H1 (cell line): ENCODE data around the gene ZBTB14. TPM values are rescaled to one million over a fixed set of nuclear protein-coding genes. Genes with fewer than 3 reads are reported as not detected.

Experiments
- CTCF ChIA-PET: fragments of 300-600 bp; sonication (Branson Sonifier 250); formaldehyde crosslinking; loops from one replicate; lab custom pipeline; 2021; ENCODE audit not compliant: partially characterized antibody; lab: Charles Lee
- POLR2A ChIA-PET: fragments of 300-600 bp; sonication (Branson Sonifier 250); formaldehyde crosslinking; loops from one replicate; lab custom pipeline; 2021; ENCODE audit warnings: inconsistent platforms; ENCODE audit not compliant: partially characterized antibody; lab: Charles Lee
- DNase-seq, 2 experiments: peaks; one replicate each; pipeline versions ENCODE4 v3.0.0 to v3.0.0-alpha.2; 2010 to 2022; ENCODE audit warnings: low spot score in 2 of 2, low read depth in 1 of 2, mixed read lengths in 1 of 2
- FAIRE-seq: peaks from 2 replicates; lab custom pipeline; 2011; peaks lifted over from hg19 to GRCh38; lab: Jason Lieb, UNC
- H2AFZ ChIP-seq: 2 replicates; pipeline ENCODE4 v1.8.1; 2012; ENCODE audit warnings: low read length, inconsistent platforms
- H2AK5ac ChIP-seq: 2 replicates; pipeline ENCODE4 v1.6.1; 2013; ENCODE audit warnings: low read depth, low read length
- H2BK120ac ChIP-seq: replicated peaks from 2 replicates; pipeline ENCODE3; 2013; ENCODE audit warnings: low read depth, low read length, inconsistent platforms
- H2BK12ac ChIP-seq: 2 replicates; pipeline ENCODE4 v1.6.1; 2013; ENCODE audit warnings: low read depth, low read length
- H2BK15ac ChIP-seq: 2 replicates; pipeline ENCODE4 v1.6.1; 2013; ENCODE audit warnings: low read length
- H2BK20ac ChIP-seq: 2 replicates; pipeline ENCODE4 v1.6.1; 2013; ENCODE audit warnings: low read length
- H2BK5ac ChIP-seq: 2 replicates; pipeline ENCODE4 v1.6.1; 2013; ENCODE audit warnings: low read depth, low read length
- H3K14ac ChIP-seq: 2 replicates; pipeline ENCODE4 v1.6.1; 2013; ENCODE audit warnings: inconsistent platforms; ENCODE audit not compliant: insufficient read length
- H3K18ac ChIP-seq: 2 replicates; pipeline ENCODE4 v1.6.1; 2013; ENCODE audit warnings: low read length; ENCODE audit errors: extremely low read depth
- H3K23ac ChIP-seq: 2 replicates; pipeline ENCODE4 v1.6.1; 2013; ENCODE audit warnings: inconsistent platforms; ENCODE audit not compliant: insufficient read length
- H3K23me2 ChIP-seq: 2 replicates; pipeline ENCODE4 v1.6.1; 2013; ENCODE audit warnings: low read depth, low read length
- H3K27ac ChIP-seq: 2 replicates; pipeline ENCODE4 v1.6.1; 2011; ENCODE audit warnings: low read depth, low read length, inconsistent platforms
- H3K27me3 ChIP-seq, 4 experiments: replicated peaks in 1 of 4; 1 replicate in 1 of 4; 2 replicates in 3 of 4; pipeline versions ENCODE4 v1.6.1 to v1.8.1; 2011 to 2013; ENCODE audit warnings: low read length in 3 of 4, mild to moderate bottlenecking in 3 of 4, inconsistent platforms in 2 of 4, mixed read lengths in 2 of 4, moderate library complexity in 1 of 4; ENCODE audit not compliant: control insufficient read depth in 3 of 4, insufficient read depth in 3 of 4; ENCODE audit errors: extremely low read depth in 1 of 4
- H3K36me3 ChIP-seq, 4 experiments: 2 replicates each; pipeline versions ENCODE4 v1.6.1 to v1.8.1; 2011 to 2013; ENCODE audit warnings: mild to moderate bottlenecking in 4 of 4, low read length in 3 of 4, moderate library complexity in 2 of 4, control low read depth in 1 of 4, inconsistent platforms in 1 of 4; ENCODE audit not compliant: insufficient read depth in 4 of 4, control insufficient read depth in 2 of 4
- H3K4ac ChIP-seq: replicated peaks from 2 replicates; pipeline ENCODE3; 2013; ENCODE audit warnings: low read length, low read depth, mixed read lengths, inconsistent platforms; ENCODE audit not compliant: insufficient read length
- H3K4me1 ChIP-seq, 4 experiments: replicated peaks in 1 of 4; 1 replicate in 1 of 4; 2 replicates in 3 of 4; pipeline versions ENCODE4 v1.6.1 to v1.8.1; 2011 to 2013; ENCODE audit warnings: low read length in 3 of 4, inconsistent platforms in 2 of 4, mixed read lengths in 1 of 4; ENCODE audit not compliant: insufficient read depth in 4 of 4, control insufficient read depth in 3 of 4
- H3K4me2 ChIP-seq, 2 experiments: 2 replicates each; pipeline versions ENCODE4 v1.6.1 to v1.8.1; 2011 to 2013; ENCODE audit warnings: low read depth in 2 of 2, low read length in 2 of 2, control low read depth in 1 of 2, inconsistent platforms in 1 of 2, mild to moderate bottlenecking in 1 of 2; ENCODE audit not compliant: insufficient read depth in 1 of 2
- H3K4me3 ChIP-seq, 4 experiments: fragments of 200-600, 300-600 bp in 1 of 4; sonication (generic), shearing (Covaris generic), sonication (Bioruptor Twin) in 1 of 4; 2 replicates each; pipeline versions ENCODE4 v1.5.1 to v1.8.1; 2011 to 2016; ENCODE audit warnings: low read length in 4 of 4, low read depth in 3 of 4, control low read depth in 2 of 4, inconsistent platforms in 2 of 4, mild to moderate bottlenecking in 2 of 4, mixed read lengths in 1 of 4, moderate library complexity in 1 of 4; ENCODE audit not compliant: insufficient read depth in 2 of 4; ENCODE audit errors: extremely low read depth in 1 of 4
- H3K56ac ChIP-seq: replicated peaks from 2 replicates; pipeline ENCODE3; 2013; ENCODE audit warnings: low read depth, mild to moderate bottlenecking, mixed read lengths, low read length, inconsistent platforms; ENCODE audit not compliant: insufficient read length
- H3K79me1 ChIP-seq: 2 replicates; pipeline ENCODE4 v1.6.1; 2013; ENCODE audit warnings: low read depth, low read length, control low read depth
- H3K79me2 ChIP-seq, 2 experiments: 2 replicates each; pipeline versions ENCODE4 v1.6.1 to v1.8.1; 2012 to 2013; ENCODE audit warnings: low read length in 2 of 2, mild to moderate bottlenecking in 2 of 2, inconsistent platforms in 1 of 2; ENCODE audit not compliant: insufficient read depth in 2 of 2, control insufficient read depth in 1 of 2
- H3K9ac ChIP-seq, 4 experiments: replicated peaks in 1 of 4; 1 replicate in 1 of 4; 2 replicates in 3 of 4; pipeline versions ENCODE4 v1.6.1 to v1.8.1; 2011 to 2013; ENCODE audit warnings: low read depth in 3 of 4, low read length in 3 of 4, control low read depth in 2 of 4, mild to moderate bottlenecking in 2 of 4, moderate library complexity in 2 of 4, inconsistent platforms in 1 of 4; ENCODE audit errors: extremely low read depth in 1 of 4
- H3K9me3 ChIP-seq, 2 experiments: 2 replicates each; pipeline versions ENCODE4 v1.6.1 to v1.8.1; 2012 to 2013; ENCODE audit warnings: mild to moderate bottlenecking in 2 of 2, moderate library complexity in 2 of 2, control low read depth in 1 of 2, inconsistent platforms in 1 of 2, low read depth in 1 of 2, low read length in 1 of 2, mixed read lengths in 1 of 2; ENCODE audit not compliant: insufficient read depth in 2 of 2
- H4K20me1 ChIP-seq, 2 experiments: replicated peaks in 1 of 2; 2 replicates each; pipeline versions ENCODE3 to v1.8.1; 2011 to 2013; ENCODE audit warnings: inconsistent platforms in 2 of 2, low read length in 2 of 2, mild to moderate bottlenecking in 1 of 2; ENCODE audit not compliant: insufficient read depth in 2 of 2, control insufficient read depth in 1 of 2
- H4K5ac ChIP-seq: 2 replicates; pipeline ENCODE4 v1.6.1; 2013; ENCODE audit warnings: low read length, low read depth, mixed read lengths, inconsistent platforms; ENCODE audit not compliant: insufficient read length
- H4K8ac ChIP-seq: 2 replicates; pipeline ENCODE4 v1.8.0; 2013; ENCODE audit warnings: mild to moderate bottlenecking, moderate library complexity, low read length, inconsistent platforms; ENCODE audit not compliant: insufficient read depth; ENCODE audit errors: extremely low read depth
- H4K91ac ChIP-seq: replicated peaks from 2 replicates; pipeline ENCODE3; 2013; ENCODE audit warnings: low read length, mixed read lengths, inconsistent platforms; ENCODE audit not compliant: insufficient read length
- KDM5A ChIP-seq: fragments of 200-600 bp; IDR thresholded peaks from 2 replicates; pipeline ENCODE4 v1.7.1; 2012; ENCODE audit warnings: mild to moderate bottlenecking, low read length, inconsistent platforms, mixed read lengths
- MAFK ChIP-seq: IDR thresholded peaks from 2 replicates; pipeline ENCODE4 v1.6.1; 2012; ENCODE audit warnings: low read depth, mild to moderate bottlenecking, improper control_type of control experiment, low read length
- RXRA ChIP-seq: IDR thresholded peaks from 2 replicates; pipeline ENCODE4 v1.6.1; 2011; ENCODE audit warnings: low read depth, mild to moderate bottlenecking, low read length, moderate library complexity; ENCODE audit not compliant: insufficient read depth
- SAP30 ChIP-seq: fragments of 300-600 bp; sonication (generic); IDR thresholded peaks from 2 replicates; pipeline ENCODE4 v1.7.1; 2012; ENCODE audit warnings: low read length, moderate library complexity, mild to moderate bottlenecking, inconsistent platforms; ENCODE audit not compliant: insufficient read depth, insufficient replicate concordance
- WGBS, 2 experiments: shearing (Covaris generic) in 1 of 2; methylation state at CpG; one replicate each; pipeline versions ENCODE4 v1.1.6 to v1.1.7; 2013 to 2015; ENCODE audit warnings: low lambda C conversion rate in 2 of 2, mixed read lengths in 2 of 2, inconsistent platforms in 1 of 2, low coverage in 1 of 2, missing lambda C conversion rate in 1 of 2; ENCODE audit not compliant: insufficient replicate concordance in 2 of 2, insufficient coverage in 1 of 2, insufficient read length in 1 of 2; ENCODE audit errors: extremely low coverage in 1 of 2, missing lambda C conversion rate in 1 of 2; 5-methylcytosine and 5-hydroxymethylcytosine counted together
- polyA plus RNA-seq, 7 experiments: library from polyadenylated mRNA; depleted of rRNA in 3 of 7; stranded (reverse) in 5 of 7; unstranded in 2 of 7; fragments of >200 nt in 5 of 7; fragments of 200-250 nt in 2 of 7; gene quantifications; 1 replicate in 5 of 7; 2 replicates in 1 of 7; 4 replicates in 1 of 7; pipeline versions ENCODE4 v1.2.1 to v1.2.3, GENCODE V29; 2011 to 2013; ENCODE audit warnings: missing spikeins in 2 of 7, mixed read lengths in 2 of 7
- total RNA-seq: library from RNA; stranded (reverse); fragmentation: NEBNext Ultra II Directional; extraction: Animal tissue kit (Norgen Biotek cat#: 25700); gene quantifications from 2 replicates; pipeline ENCODE4 v1.2.1, GENCODE V29; 2021
- TF ChIP-seq, protein P1 (sequence below): IDR thresholded peaks from 2 replicates; pipeline ENCODE4 v1.6.1; 2011; ENCODE audit warnings: low read depth, mild to moderate bottlenecking, low read length; ENCODE audit not compliant: insufficient read depth

The ZBTB14 gene
- total and polyA plus RNA-seq, 2 of the 8 experiments (the other 6 are each of a cell fraction or from before 2014, with no cell fraction given): 5.2 to 18.3 TPM

DNA sequence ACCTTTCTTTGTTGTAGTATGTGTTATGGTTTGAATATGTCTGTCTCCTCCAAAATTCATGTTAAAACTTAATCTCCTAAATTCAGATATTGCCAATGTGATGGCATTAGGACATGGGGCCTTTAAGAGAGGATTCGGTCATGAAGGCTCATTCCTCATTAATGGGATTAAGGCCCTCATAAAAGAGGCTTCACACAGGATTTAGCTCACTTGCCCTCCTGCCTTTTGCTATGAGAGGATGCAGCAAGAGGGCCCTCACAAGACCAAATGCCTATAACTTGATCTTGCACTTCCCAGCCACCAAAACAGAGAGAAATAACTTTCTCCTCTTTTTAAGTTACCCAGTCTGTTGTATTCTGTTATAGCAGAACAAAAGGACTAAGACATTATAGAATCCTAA is 19.7 kb downstream of the ZBTB14 start:
- Histone ChIP-seq H2BK5ac (no peak overlapping the region), H4K8ac (no peak overlapping the region), H2AFZ (no peak overlapping the region), H2BK120ac (no peak overlapping the region), H4K5ac (no peak overlapping the region), H3K36me3 (no peaks in the 10 kb centered on the region), H3K23ac (no peak overlapping the region), H2BK12ac (no peak overlapping the region), H3K9ac (no peak overlapping the region), H3K18ac (no peak overlapping the region), H3K14ac (no peak overlapping the region), H3K4me1 (peaks cover 0 to 3% (median 0%) of the 10 kb centered on the region in 4 experiments; a peak in 1 of 7 replicates), H2BK15ac (no peak overlapping the region), H3K56ac (no peak overlapping the region), H3K79me2 (no peaks in the 10 kb centered on the region), H3K4me2 (no peak overlapping the region), H3K9me3 (peaks cover 2 to 4% of the 10 kb centered on the region in 2 experiments; a peak in 1 of 4 replicates), H3K27me3 (no peaks in the 10 kb centered on the region), H3K79me1 (no peaks in the 10 kb centered on the region), H3K4ac (no peak overlapping the region), H3K4me3 (no peak overlapping the region), H2BK20ac (no peak overlapping the region), H3K27ac (no peak overlapping the region), H4K20me1 (no peaks in the 10 kb centered on the region), H2AK5ac (no peak overlapping the region), H4K91ac (no peak overlapping the region), H3K23me2 (no peaks in the 10 kb centered on the region)
- WGBS, 2 experiments: 100% methylated on average over 1 of the region's 1 CpG; no CpG with 5 or more reads in 1 of the 2 experiments
- DNase-seq (no peak), FAIRE-seq (no peak)
- ChIA-PET CTCF (no interaction called here), POLR2A (interaction anchor here (1.3 kb wide), 1 partner anchor 11 kb away, joined by 3 read pairs; no protein-coding TSS in a partner anchor)
- TF ChIP-seq MAFK: no peak
- TF ChIP-seq RXRA: no peak
- TF ChIP-seq KDM5A: no peak
- TF ChIP-seq, protein P1, sequence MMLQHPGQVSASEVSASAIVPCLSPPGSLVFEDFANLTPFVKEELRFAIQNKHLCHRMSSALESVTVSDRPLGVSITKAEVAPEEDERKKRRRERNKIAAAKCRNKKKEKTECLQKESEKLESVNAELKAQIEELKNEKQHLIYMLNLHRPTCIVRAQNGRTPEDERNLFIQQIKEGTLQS: no peak
- no peak for TF ChIP-seq SAP30
